K562 (cell line): ENCODE measurements around the gene RHOBTB3. TPM values are rescaled to one million over a fixed set of nuclear protein-coding genes. Genes with fewer than 3 reads are reported as not detected.

Source experiments
- ASH1L ChIP-seq: fragments of 450-650 bp; IDR thresholded peaks from 2 replicates; pipeline ENCODE4 v1.6.1; 2018; ENCODE audit warnings: borderline replicate concordance, mild to moderate bottlenecking, low read depth; ENCODE audit not compliant: partially characterized antibody
- CBX1 ChIP-seq: sonication (generic); IDR thresholded peaks from 2 replicates; pipeline ENCODE4 v1.6.1; 2016; ENCODE audit warnings: antibody characterized with exemption, low read depth, mild to moderate bottlenecking
- EP300 ChIP-seq: IDR thresholded peaks from 2 replicates; pipeline ENCODE4 v1.6.1; 2012; ENCODE audit warnings: low read length, improper control_type of control experiment
- EP400 ChIP-seq: fragments of 450-650 bp; IDR thresholded peaks from 2 replicates; pipeline ENCODE4 v1.6.1; 2017; ENCODE audit warnings: antibody characterized with exemption, mild to moderate bottlenecking, moderate library complexity
- FOS ChIP-seq: IDR thresholded peaks from 3 replicates; pipeline ENCODE4 v1.6.1; 2011; ENCODE audit not compliant: insufficient read length; ENCODE audit errors: extremely low read depth
- HMG20A ChIP-seq: fragments of 450-650 bp; formaldehyde crosslinking; conservative IDR thresholded peaks from 2 replicates; pipeline ENCODE4 v1.4.0; 2020; ENCODE audit warnings: mild to moderate bottlenecking, mixed read lengths
- LEF1 ChIP-seq: fragments of 450-650 bp; IDR thresholded peaks from 2 replicates; pipeline ENCODE4 v1.6.1; 2016; ENCODE audit warnings: mild to moderate bottlenecking
- MEIS2 ChIP-seq: fragments of 450-650 bp; IDR thresholded peaks from 2 replicates; pipeline ENCODE4 v1.6.1; 2014; ENCODE audit warnings: mild to moderate bottlenecking; ENCODE audit not compliant: partially characterized antibody
- PML ChIP-seq: IDR thresholded peaks from 2 replicates; pipeline ENCODE4 v1.6.1; 2012; ENCODE audit warnings: low read length, inconsistent platforms
- SAFB ChIP-seq: fragments of 200-400 bp; formaldehyde crosslinking; IDR thresholded peaks from 2 replicates; pipeline ENCODE4 v1.6.1; 2017; ENCODE audit warnings: low read depth, low read length, borderline replicate concordance
- SLC30A9 ChIP-seq: fragments of 250-450 bp; sonication (Bioruptor Pico); IDR thresholded peaks from 2 replicates; pipeline ENCODE4 v1.8.0; 2022; ENCODE audit warnings: mild to moderate bottlenecking, moderate library complexity
- STAT5A ChIP-seq: IDR thresholded peaks from 2 replicates; pipeline ENCODE4 v1.6.1; 2012; ENCODE audit warnings: low read length, inconsistent platforms, borderline replicate concordance
- TAF9B ChIP-seq: fragments of 450-650 bp; IDR thresholded peaks from 2 replicates; pipeline ENCODE4 v1.6.1; 2018; ENCODE audit warnings: mild to moderate bottlenecking; ENCODE audit not compliant: partially characterized antibody
- TBP ChIP-seq: optimal IDR thresholded peaks from 2 replicates; pipeline ENCODE3; 2011; ENCODE audit warnings: low read depth, low read length, improper control_type of control experiment
- ZFPM2 ChIP-seq: fragments of 250-450 bp; sonication (Bioruptor Pico); IDR thresholded peaks from 2 replicates; pipeline ENCODE4 v1.5.1; 2022; ENCODE audit warnings: mild to moderate bottlenecking
- ZNF3 ChIP-seq: fragments of 250-450 bp; sonication (Bioruptor Pico); IDR thresholded peaks from 2 replicates; pipeline ENCODE4 v1.5.0; 2021; ENCODE audit warnings: mild to moderate bottlenecking, moderate library complexity
- ZNF551 ChIP-seq: fragments of 250-450 bp; sonication (Bioruptor Pico); IDR thresholded peaks from 2 replicates; pipeline ENCODE4 v1.5.0; 2021; ENCODE audit warnings: mild to moderate bottlenecking, moderate library complexity
- ZNF75A ChIP-seq: fragments of 450-650 bp; formaldehyde crosslinking; IDR thresholded peaks from 2 replicates; pipeline ENCODE4 v1.4.0; 2020; ENCODE audit warnings: mild to moderate bottlenecking
- ZZZ3 ChIP-seq: fragments of 450-650 bp; IDR thresholded peaks from 2 replicates; pipeline ENCODE4 v1.6.1; 2016; ENCODE audit warnings: antibody characterized with exemption, mild to moderate bottlenecking, moderate library complexity
- polyA plus RNA-seq, 8 experiments: library from polyadenylated mRNA; depleted of rRNA in 4 of 8; stranded (reverse) in 5 of 8; unstranded in 3 of 8; fragments of >200 nt; fragmentation: Nextera tagmentation in 2 of 8; fragmentation: Illumina TruSeq in 1 of 8; extraction: Ambion mirVana in 2 of 8; extraction: Trizol in 1 of 8; gene quantifications; 2 replicates each; pipeline versions ENCODE4 v1.2.1 to v1.2.3, GENCODE V29; 2011 to 2014; ENCODE audit warnings: inconsistent platforms in 1 of 8, missing spikeins in 1 of 8
- total RNA-seq, 7 experiments: library from RNA; depleted of rRNA in 6 of 7; stranded (reverse); fragments of >200 nt in 6 of 7; fragmentation: Illumina TruSeq in 2 of 7; extraction: Trizol in 2 of 7; gene quantifications; 2 replicates each; pipeline versions ENCODE4 v1.2.1 to v1.2.3, GENCODE V29; 2011 to 2021; ENCODE audit warnings: low replicate concordance in 1 of 7
- TF ChIP-seq, protein P1 (sequence below): fragments of 250-450 bp; sonication (Bioruptor Pico); IDR thresholded peaks from 2 replicates; pipeline ENCODE4 v1.5.1; 2021; ENCODE audit warnings: mild to moderate bottlenecking
- TF ChIP-seq, protein P2 (sequence below), 2 experiments: fragments of 250-450 bp in 1 of 2; fragments of 450-650 bp in 1 of 2; sonication (Bioruptor Pico) in 1 of 2; IDR thresholded peaks; 2 replicates each; pipeline versions ENCODE4 v1.6.1 to v1.8.0; 2016 to 2021; ENCODE audit warnings: mild to moderate bottlenecking in 2 of 2, moderate library complexity in 2 of 2, missing compliant biosample characterization in 1 of 2, missing genetic modification characterization in 1 of 2
- TF ChIP-seq, protein P3 (sequence below), 2 experiments: fragments of 450-650 bp; conservative IDR thresholded peaks; 2 replicates each; pipeline ENCODE4 v1.6.1; 2017; ENCODE audit warnings: mild to moderate bottlenecking in 2 of 2, moderate library complexity in 2 of 2
- TF ChIP-seq, protein P4 (sequence below): fragments of 450-650 bp; IDR thresholded peaks from 2 replicates; pipeline ENCODE4 v1.6.1; 2016; ENCODE audit warnings: antibody characterized with exemption

Gene RHOBTB3
- total and polyA plus RNA-seq, 9 of the 15 experiments (the other 6 are each of a cell fraction or from before 2014, with no cell fraction given), result 39.7 to 143 (median 115) TPM

DNA sequence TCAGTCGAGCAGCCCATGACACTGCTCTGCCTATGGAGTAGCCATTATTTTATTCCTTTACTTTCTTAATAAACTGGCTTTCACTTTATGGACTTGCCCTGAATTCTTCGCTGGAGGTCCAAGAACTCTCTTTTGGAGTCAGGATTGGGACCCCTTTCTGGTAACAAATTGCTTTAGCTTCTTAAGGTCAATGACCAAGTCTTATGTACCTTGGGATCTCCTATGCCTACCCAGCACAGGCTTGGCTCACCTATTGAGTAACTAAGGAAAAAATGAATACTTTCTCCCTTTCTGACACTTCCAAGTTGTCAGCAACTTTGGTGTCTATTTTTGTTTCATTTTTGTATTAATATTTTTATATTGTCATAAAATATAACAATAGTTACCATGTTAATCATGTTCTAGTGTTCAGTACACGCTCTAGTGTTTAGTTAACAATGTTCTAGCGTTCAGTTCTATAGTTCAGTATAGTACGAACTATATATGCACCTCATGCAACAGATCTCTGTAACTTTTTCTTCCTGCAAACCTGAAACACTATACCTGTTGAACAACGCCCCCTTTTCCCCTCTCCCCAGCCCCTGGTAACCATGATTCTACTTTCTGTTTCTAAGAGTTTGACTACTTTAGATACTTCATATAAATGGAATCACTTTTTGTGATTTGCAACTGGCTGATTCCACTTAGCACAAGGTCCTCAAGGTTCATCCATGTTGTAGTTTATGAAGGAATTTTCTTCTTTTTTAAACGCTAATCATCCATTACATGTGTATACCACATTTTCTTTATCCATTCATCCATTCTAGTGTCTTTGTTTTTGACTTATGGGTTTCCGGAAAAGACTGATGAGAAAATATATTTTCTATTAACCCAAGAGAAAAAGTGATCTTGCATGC, 1.8 kb upstream of the RHOBTB3 start (continued):
- TF ChIP-seq, protein P1, sequence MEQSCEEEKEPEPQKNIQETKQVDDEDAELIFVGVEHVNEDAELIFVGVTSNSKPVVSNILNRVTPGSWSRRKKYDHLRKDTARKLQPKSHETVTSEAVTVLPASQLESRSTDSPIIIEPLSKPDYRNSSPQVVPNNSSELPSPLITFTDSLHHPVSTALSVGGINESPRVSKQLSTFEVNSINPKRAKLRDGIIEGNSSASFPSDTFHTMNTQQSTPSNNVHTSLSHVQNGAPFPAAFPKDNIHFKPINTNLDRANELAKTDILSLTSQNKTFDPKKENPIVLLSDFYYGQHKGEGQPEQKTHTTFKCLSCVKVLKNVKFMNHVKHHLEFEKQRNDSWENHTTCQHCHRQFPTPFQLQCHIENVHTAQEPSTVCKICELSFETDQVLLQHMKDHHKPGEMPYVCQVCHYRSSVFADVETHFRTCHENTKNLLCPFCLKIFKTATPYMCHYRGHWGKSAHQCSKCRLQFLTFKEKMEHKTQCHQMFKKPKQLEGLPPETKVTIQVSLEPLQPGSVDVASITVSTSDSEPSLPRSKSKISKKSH (CRISPR knock-in tag), result no peak
- TF ChIP-seq EP400, result peak; percentile 32
- TF ChIP-seq CBX1, result no peak; the same call in none of the 2 replicates
- TF ChIP-seq ZZZ3, result no peak
- TF ChIP-seq SLC30A9 (CRISPR knock-in tag), result no peak
- peak; percentile 95 for TF ChIP-seq PML
- no peak for TF ChIP-seq ZNF75A (CRISPR knock-in tag)
- TF ChIP-seq ZFPM2 (CRISPR knock-in tag), result no peak
- TF ChIP-seq FOS, result no peak
- TF ChIP-seq EP300, result peak; percentile 43; the same call in 1 of the 2 replicates
- TF ChIP-seq LEF1, result peak; percentile 37; the same call in 1 of the 2 replicates
- no peak for TF ChIP-seq MEIS2
- no peak for TF ChIP-seq SAFB
- TF ChIP-seq ZNF551 (CRISPR knock-in tag), result peak; percentile 86
- TF ChIP-seq TBP, result peak; percentile 41
- TF ChIP-seq, protein P2, sequence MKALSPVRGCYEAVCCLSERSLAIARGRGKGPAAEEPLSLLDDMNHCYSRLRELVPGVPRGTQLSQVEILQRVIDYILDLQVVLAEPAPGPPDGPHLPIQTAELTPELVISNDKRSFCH (CRISPR knock-in tag; IDR thresholded peaks at IDR 0.05), result no peak
- TF ChIP-seq, protein P2 (tag; IDR thresholded peaks at IDR 0.05), result no peak
- TF ChIP-seq STAT5A, result peak; percentile 47
- TF ChIP-seq TAF9B, result no peak
- no peak for TF ChIP-seq HMG20A (CRISPR knock-in tag)
- TF ChIP-seq, protein P3, sequence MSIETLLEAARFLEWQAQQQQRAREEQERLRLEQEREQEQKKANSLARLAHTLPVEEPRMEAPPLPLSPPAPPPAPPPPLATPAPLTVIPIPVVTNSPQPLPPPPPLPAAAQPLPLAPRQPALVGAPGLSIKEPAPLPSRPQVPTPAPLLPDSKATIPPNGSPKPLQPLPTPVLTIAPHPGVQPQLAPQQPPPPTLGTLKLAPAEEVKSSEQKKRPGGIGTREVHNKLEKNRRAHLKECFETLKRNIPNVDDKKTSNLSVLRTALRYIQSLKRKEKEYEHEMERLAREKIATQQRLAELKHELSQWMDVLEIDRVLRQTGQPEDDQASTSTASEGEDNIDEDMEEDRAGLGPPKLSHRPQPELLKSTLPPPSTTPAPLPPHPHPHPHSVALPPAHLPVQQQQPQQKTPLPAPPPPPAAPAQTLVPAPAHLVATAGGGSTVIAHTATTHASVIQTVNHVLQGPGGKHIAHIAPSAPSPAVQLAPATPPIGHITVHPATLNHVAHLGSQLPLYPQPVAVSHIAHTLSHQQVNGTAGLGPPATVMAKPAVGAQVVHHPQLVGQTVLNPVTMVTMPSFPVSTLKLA (conservative IDR thresholded peaks at IDR 0.05), result peak in 1 of 2 experiments; percentile 48; a peak in 1 of 4 replicates
- peak; percentile 47 for TF ChIP-seq ASH1L
- no peak for TF ChIP-seq ZNF3 (CRISPR knock-in tag)
- TF ChIP-seq, protein P4, sequence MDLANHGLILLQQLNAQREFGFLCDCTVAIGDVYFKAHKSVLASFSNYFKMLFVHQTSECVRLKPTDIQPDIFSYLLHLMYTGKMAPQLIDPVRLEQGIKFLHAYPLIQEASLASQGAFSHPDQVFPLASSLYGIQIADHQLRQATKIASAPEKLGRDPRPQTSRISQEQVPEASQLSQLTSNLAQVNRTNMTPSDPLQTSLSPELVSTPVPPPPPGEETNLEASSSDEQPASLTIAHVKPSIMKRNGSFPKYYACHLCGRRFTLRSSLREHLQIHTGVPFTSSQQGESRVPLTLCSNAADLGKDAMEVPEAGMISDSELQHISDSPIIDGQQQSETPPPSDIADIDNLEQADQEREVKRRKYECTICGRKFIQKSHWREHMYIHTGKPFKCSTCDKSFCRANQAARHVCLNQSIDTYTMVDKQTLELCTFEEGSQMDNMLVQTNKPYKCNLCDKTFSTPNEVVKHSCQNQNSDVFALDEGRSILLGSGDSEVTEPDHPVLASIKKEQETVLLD, result no peak
